HT1080 (cell line): ENCODE data around the gene DPEP3. TPM values are rescaled to one million over a fixed set of nuclear protein-coding genes. Genes with fewer than 3 reads are reported as not detected.
A peak's percentile ranks its signal among the peaks of the same experiment; 100 is the strongest.

Experiments
- DNase-seq: peaks from one replicate; pipeline ENCODE4 v3.0.0-alpha.2; 2015; ENCODE audit warnings: low read depth
- total RNA-seq: library from RNA; depleted of rRNA; stranded (reverse); fragments of >200 nt; shearing (Covaris generic); gene quantifications from 2 replicates; pipeline ENCODE4 v1.2.3, GENCODE V29; 2014

DPEP3 gene
- total RNA-seq, 1 experiment from 2014 or later = not detected

DNA sequence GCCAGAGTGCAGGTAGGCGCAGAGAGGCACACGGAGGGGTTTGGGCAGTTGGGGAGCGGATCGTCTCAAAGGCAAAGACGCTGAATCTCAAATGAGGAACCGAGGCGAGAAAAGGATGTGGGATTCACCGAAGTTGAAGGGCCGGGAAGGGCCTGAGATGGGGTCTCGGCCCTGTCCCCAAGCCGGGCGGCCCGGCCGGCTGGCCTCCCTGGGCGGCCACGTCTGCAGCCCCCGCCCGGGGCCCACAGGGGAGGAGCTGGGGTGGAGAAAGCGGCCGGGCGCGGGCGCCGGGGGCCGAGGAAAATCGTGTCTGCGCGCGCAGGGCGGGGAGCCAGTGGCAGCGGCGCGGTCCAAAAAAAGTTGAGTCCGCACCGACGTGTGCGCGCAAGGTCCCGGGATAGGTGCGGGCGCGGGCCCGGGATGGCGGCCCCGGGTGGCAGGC lies 12.3 kb downstream of the DPEP3 start:
- DNase-seq = no peak

DNA sequence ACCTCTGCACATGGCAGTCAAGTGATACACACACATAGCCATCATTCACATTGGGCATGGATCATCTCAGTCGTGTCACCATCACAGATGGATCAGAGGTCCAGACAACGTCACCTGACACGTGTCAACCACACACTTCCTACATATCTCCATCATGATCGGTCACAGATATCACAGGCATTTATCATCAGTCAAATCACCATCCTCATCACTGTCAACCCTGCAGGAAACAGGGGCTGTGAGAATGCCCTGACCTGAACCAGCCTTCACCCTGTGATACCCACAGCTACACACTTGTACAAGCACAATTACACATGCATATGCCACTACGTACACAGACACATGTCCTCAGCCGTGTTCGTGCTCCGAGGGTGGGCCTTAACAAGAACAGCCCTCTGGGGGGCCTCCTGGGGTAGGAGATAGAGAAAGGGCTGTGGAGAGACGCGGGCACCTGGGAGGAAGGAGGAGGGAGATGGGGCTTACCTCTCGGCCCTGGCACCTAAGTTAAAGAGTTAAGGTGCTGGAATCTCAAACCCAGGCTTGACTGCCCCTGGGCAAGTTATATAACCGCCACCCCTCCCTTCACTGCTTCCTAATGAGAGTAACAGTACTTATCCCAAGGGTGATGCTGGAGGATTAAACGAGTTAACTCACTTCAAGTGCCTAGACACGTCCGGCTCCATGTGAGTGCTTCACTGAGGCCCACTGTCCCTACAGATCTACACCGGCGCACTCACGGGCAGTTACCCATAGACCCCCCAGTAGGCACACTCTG lies 12.9 kb downstream of the DPEP3 start:
- DNase-seq = peak; percentile 47

GRCh38 chr16:67966549-67967182 lies 13.6 kb downstream of the DPEP3 start:
- DNase-seq = peak; percentile 41

DNA sequence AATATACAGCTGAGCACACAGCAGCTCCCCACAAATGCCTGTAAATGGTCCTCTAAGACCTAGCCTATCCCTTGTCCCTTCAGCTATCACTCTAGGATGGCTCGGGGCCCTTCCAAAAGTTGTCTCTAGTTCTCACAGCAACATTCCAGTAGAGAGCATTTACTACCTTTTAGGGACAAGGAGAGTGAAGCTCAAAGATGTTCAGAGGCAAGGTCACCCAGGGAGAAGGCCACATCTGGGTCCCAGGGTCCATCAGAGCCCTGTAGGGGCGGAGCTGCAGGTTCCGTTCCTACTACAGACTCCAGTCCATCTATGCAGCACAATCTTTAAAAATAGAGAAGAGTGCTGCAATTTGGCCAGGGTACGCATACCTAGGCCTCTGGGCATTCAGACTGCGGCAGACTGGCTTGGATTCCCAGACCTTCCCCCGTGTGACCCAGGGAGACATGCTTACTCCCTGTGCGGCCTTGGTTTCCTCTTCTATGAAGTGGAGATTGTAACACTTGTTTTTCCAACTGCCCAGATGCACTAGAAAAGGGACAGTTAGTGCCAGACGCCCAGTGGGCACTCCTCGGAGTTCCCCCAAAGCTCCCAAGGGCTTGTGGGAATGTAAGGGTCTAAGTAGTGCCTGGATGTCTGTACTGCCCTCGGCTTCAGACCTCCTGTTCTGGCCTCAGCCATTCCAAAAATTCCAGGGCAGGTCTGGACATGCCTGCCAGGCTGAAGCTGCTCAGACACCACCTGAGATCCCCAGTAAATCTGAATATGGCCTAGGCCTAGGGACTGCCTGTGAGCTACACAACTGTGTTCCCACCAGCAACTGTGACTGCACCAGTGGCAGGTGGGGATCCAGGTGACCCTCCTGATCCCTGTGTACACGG lies 14.4 kb downstream of the DPEP3 start:
- DNase-seq = no peak

DNA sequence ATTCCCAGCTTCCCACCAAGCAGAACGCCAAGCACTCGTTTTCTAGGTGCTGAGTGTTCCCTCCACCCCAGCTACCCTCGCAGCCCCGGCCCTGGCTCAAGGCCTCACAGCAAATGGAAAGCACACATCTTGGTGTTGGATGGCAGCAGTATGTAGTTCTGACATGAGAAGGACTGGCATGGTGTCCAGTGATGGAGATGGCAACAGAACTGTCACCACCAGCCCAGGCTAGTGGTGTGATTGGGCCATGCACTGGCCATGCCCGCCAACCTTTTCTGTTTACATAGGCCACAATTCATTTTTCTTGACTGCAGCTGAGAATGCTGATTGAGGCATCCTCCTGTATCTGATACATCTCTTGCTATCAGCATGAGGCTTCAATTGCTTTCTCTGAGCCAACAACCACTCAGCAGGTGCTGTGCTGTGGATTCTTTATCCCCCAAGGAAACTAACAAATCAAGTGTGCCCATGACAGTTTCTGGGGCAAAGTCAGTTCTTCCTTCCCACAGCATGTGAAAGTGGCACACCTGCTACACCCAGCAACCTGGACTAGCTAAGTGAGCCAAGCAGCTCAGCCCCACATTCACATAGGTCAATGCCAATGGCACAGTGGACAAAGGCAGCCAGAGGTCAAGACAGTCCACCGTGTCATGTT lies 15.7 kb downstream of the DPEP3 start:
- DNase-seq = no peak

DNA sequence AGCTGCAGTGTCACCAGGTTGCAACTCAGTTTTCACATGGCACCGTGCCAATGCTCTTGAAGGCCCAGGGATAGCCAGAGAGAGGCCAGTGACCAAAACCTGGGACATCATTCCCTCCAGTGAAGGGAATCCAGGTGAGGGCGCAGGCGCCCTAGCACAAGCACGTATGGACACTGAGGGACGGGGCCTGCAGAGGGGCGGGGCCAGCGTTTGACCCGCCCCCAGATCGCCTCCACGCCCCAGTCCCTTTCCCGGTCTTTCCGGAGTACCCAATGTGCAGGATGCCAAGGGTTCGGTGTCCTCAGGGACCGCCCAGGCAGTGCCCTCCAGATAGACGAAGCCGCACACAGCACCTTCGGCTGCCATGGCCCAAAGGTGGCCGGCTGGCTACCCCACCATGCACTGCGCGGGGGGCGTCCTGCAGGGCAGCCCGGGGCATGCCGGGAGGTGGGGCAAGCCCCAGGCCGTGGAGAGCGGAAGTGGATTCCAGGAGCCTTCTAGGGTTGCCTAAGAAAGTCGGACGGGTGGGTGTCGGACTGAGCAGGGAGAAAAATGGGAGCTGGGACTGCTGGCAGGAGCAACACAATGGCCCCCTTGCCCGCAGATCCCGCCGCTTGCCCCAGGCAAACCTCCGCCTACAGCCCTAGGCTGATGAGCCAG lies 16.5 kb downstream of the DPEP3 start:
- no peak for DNase-seq

- no peak for DNase-seq
Observed at GRCh38 chr16:67963292-67963661, 17.0 kb downstream of the DPEP3 start.

GRCh38 chr16:67962135-67962534 lies 18.2 kb downstream of the DPEP3 start:
- no peak for DNase-seq

DNA sequence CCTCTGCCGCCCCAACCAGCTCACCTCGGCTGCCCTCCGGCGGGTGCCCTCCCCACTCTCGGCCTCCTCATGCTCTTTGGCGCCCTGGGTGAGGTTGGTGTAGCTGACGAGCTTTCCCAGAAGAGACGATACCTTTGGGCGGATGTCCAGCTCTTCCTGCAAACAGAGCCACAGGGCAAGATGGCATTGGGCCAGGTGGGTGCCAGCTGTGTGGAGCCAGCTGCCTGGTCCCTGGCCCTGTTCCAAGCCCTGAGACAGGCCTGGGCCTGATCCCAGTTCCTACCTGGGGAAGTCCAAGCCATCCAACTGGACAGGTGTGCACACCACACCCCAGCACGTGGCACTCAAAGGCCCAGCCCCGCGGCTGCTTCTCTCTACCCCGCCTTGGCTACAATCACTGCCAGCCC lies 18.7 kb downstream of the DPEP3 start:
- DNase-seq = no peak

DNA sequence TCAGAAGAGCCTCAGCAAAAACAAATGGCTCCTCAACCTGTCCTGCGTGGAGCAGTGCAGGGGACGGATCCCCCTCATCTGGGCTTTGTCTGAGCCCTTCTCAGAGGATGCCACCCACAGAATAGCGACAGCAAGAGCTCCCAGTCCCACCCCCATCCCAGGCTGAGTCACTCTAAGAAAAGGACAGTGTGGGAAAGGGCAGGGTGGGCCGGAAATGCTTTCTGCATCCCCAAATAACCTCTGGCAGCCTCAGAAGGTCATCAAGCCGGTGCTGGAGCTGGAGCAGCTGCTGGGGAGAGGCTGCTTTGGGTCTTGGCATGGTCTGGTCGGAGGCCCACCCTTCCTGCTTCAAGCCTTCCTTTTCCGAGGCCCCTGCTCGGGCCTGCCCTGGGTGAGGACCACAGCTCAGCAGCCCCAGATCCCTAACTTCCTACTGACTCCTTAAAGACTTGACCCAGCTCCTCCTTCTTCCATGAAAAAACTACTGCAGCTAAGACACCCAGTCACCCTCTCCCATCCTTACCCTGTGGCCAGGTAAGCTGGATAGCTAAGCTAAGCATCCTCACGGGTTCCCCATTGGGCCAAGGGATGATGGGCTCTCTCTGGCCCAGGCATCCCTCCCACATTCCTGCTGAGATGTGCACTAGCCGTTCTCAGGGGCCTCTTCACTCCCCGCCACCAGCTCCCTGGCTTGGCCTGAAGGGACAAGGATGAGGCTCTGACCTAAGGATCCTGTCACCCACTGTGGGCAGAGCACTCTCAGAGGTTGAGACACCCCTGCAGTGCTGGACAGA lies 20.6 kb downstream of the DPEP3 start:
- DNase-seq = peak; percentile 75

- no peak for DNase-seq
Observed at GRCh38 chr16:67957622-67958021, 22.7 kb downstream of the DPEP3 start.

DNA sequence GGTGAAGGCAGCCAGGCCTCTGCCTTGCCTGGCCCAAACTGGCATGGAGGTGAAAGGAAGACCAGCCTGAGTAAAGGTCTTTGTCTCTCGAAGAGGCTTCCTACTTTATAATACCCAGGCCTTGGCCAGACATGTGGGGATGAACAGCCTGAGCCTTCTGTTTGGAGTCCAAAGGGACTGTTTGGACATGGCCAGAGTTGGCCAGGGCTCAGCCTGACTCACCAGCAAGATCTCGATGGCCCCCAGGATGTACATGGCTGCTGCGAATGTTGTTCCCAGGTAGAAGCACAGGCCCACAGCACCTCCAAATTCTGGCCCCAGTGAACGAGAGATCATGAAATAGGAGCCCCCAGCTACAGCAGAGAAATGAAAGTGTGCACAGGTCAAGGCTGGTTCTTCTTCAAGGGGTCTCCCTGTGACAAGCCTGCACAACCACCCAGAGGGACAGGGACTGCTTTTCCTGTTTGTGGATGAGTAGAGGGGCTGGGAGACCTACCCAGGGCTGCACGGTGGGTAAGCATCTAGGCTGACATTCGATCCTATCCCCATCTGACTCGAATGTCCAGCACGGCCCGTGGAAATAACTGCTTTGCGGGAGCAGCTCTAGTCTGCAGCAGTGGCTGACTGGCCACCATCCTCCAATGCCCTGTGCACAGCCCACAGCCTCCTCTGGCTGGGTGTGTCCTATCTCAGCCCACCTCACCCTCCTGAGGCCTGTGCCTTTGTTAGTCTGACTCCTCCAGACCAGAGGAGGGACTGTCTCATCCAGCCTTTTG lies 25.7 kb downstream of the DPEP3 start:
- DNase-seq = no peak

- DNase-seq = no peak
Observed at GRCh38 chr16:67953641-67954375, 26.5 kb downstream of the DPEP3 start.

GRCh38 chr16:67951485-67951884 lies 28.8 kb downstream of the DPEP3 start:
- DNase-seq = no peak

DNA sequence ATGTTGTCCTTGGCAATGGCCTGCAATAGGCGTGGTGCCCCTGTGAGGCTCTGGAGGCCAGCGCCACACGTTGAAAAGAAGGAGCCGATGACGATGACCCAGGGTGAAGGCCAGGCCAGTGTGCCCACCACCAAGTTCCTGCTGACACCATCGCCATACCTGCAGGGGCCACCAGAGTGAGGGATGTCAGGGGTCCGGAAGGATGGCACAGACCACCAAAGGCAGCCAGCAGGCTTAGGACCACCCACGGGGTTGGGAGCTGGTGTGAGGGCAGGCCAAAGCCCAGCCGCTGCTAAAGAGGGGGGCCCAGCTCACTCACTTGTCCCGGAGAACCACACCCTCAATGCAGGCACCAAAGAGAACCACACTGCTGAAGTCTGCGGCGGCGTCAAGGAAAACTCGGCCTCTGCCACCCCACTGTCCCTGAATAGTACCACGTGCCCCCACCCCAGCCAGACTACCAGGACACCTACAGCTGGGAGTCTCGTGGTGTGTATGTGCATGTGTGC lies 29.9 kb downstream of the DPEP3 start:
- no peak for DNase-seq

DNA sequence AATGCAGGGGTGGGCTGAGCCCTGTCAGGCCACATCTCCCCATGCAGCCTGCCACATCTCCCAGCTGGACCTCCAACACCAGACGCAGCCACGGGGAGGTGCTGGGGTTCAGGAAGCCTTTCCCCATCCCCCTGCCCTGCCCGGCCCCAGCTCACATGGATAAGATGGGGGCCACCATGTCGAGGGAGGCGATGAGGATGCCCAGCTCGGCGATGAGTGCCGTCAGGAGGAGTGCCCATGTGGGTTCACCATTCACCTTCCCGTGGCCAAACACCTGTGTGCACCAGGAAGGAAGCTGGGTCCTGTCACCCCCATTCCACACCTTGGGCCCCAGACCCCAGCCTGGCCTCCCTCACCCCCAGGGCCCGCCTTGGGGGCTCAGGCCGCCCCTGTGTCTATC lies 30.7 kb downstream of the DPEP3 start:
- DNase-seq = no peak

- no peak for DNase-seq
Observed at GRCh38 chr16:67948015-67948414, 32.3 kb downstream of the DPEP3 start.

DNA sequence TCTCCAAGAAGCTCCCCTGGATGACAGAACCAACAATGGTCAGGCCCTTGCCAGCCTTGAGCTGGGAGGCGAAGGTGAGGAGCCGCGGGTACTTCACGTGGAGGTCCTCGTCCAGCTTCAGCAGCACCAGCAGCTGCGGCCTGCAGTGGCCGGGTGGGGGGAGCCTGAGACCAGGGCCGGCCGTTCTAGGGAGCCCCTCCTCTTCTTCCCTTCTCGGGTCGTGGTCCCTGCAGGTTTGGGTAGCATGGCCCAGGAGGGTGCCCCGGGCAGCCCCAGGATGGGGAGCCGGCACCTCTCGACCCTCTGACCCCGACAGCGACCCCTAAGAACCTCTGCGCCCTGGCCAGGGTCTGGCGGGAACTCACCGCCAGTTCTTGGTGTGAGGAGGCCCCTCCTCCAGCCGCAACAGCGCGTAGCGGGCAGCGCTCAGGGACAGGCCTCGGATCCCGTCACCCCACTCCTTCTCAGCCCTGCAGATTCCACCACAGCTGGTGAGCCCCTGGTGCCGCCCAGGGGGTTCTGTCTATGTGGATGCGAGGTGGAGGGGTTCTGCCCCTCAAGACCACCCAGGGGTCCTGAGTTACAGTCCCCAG lies 33.2 kb downstream of the DPEP3 start:
- no peak for DNase-seq
